ENCODE measurements around the gene ANKMY1. TPM values are rescaled to one million over a fixed set of nuclear protein-coding genes. Genes with fewer than 3 reads are reported as not detected.

The ANKMY1 gene
- total and polyA plus RNA-seq, 2 of the 8 experiments (the other 6 are each of a cell fraction or from before 2014, with no cell fraction given), result 4.5 to 4.8 TPM

GRCh38 chr2:240509667-240510512 lies 47.9 kb downstream of the ANKMY1 start:
- Histone ChIP-seq H2BK120ac (replicated peaks; ENCODE audit: low read depth, low read length) (no peak overlapping the region), H4K5ac (ENCODE audit: insufficient read length, low read depth, low read length) (no peak overlapping the region), H3K23ac (ENCODE audit: insufficient read length) (no peak overlapping the region), H3K79me1 (ENCODE audit: low read depth, low read length) (no peaks in the 10 kb centered on the region), H2BK15ac (ENCODE audit: low read length) (no peak overlapping the region), H3K4ac (replicated peaks; ENCODE audit: insufficient read length, low read depth, low read length) (no peak overlapping the region), H3K27ac (ENCODE audit: low read depth, low read length) (no peak overlapping the region), H3K4me2 (ENCODE audit: insufficient read depth in 1 of 2, low read depth in 2 of 2, low read length in 2 of 2) (no peak overlapping the region), H2BK5ac (ENCODE audit: low read depth, low read length) (no peak overlapping the region), H3K4me3 (ENCODE audit: extremely low read depth in 1 of 4, insufficient read depth in 2 of 4, low read depth in 3 of 4, low read length in 4 of 4) (no peak overlapping the region), H3K27me3 (replicated peaks in 1 of 4; ENCODE audit: control insufficient read depth in 3 of 4, extremely low read depth in 1 of 4, insufficient read depth in 3 of 4, low read length in 3 of 4) (peaks cover 0 to 2% (median 0%) of the 10 kb centered on the region in 4 experiments; a peak in 1 of 7 replicates), H3K4me1 (replicated peaks in 1 of 4; ENCODE audit: control insufficient read depth in 3 of 4, insufficient read depth in 4 of 4, low read length in 3 of 4) (no peaks in the 10 kb centered on the region), H3K9me3 (ENCODE audit: insufficient read depth in 2 of 2, low read depth in 1 of 2, low read length in 1 of 2) (no peaks in the 10 kb centered on the region), H4K8ac (ENCODE audit: extremely low read depth, insufficient read depth, low read length) (no peak overlapping the region), H3K36me3 (ENCODE audit: control insufficient read depth in 2 of 4, insufficient read depth in 4 of 4, low read length in 3 of 4) (no peaks in the 10 kb centered on the region), H2BK12ac (ENCODE audit: low read depth, low read length) (no peak overlapping the region), H3K56ac (replicated peaks; ENCODE audit: insufficient read length, low read depth, low read length) (no peak overlapping the region), H2AK5ac (ENCODE audit: low read depth, low read length) (no peak overlapping the region), H2BK20ac (ENCODE audit: low read length) (no peak overlapping the region), H2AFZ (ENCODE audit: low read length) (no peak overlapping the region), H3K14ac (ENCODE audit: insufficient read length) (no peak overlapping the region), H4K91ac (replicated peaks; ENCODE audit: insufficient read length, low read length) (no peak overlapping the region), H3K18ac (ENCODE audit: extremely low read depth, low read length) (no peak overlapping the region; the same call in 1 of the 2 replicates), H4K20me1 (replicated peaks in 1 of 2; ENCODE audit: control insufficient read depth in 1 of 2, insufficient read depth in 2 of 2, low read length in 2 of 2) (peaks cover 0 to 3% of the 10 kb centered on the region in 2 experiments), H3K79me2 (ENCODE audit: control insufficient read depth in 1 of 2, insufficient read depth in 2 of 2, low read length in 2 of 2) (no peaks in the 10 kb centered on the region), H3K23me2 (ENCODE audit: low read depth, low read length) (peaks cover 6% of the 10 kb centered on the region; the same call in 1 of the 2 replicates), H3K9ac (replicated peaks in 1 of 4; ENCODE audit: extremely low read depth in 1 of 4, low read depth in 3 of 4, low read length in 3 of 4) (no peak overlapping the region)
- POLR2A ChIA-PET (ENCODE audit: partially characterized antibody), result no interaction called here
- TF ChIP-seq HDAC6 (IDR thresholded peaks at IDR 0.05; ENCODE audit: low read depth, low read length) (no peak), CEBPB (IDR thresholded peaks at IDR 0.05; ENCODE audit: low read depth, low read length) (0 out of 2 replicates have a peak, but pooled peaks have one; percentile 11)
- FAIRE-seq, result no peak
- CTCF ChIA-PET (ENCODE audit: partially characterized antibody), result no interaction called here
- 58% methylated on average over 7 of the region's 12 CpGs; no CpG with 5 or more reads in 1 of the 2 experiments for WGBS, 2 experiments (ENCODE audit: extremely low coverage in 1 of 2, insufficient coverage in 1 of 2, insufficient read length in 1 of 2, insufficient replicate concordance in 2 of 2, low coverage in 1 of 2, low lambda C conversion rate in 2 of 2, missing lambda C conversion rate in 1 of 2)
- DNase-seq (ENCODE audit: low read depth in 1 of 2, low spot score in 2 of 2), result no peak
